Kidney epithelial cell (primary cell): Measurements from ENCODE around the gene PPP4R3A. TPM values are rescaled to one million over a fixed set of nuclear protein-coding genes. Genes with fewer than 3 reads are reported as not detected.

Source experiments
- DNase-seq: peaks from one replicate; pipeline ENCODE4 v3.0.0-alpha.2; 2010; ENCODE audit warnings: low read depth
- H3K27me3 ChIP-seq: 2 replicates; pipeline ENCODE4 v1.6.0; 2011; ENCODE audit warnings: low read length; ENCODE audit not compliant: control insufficient read depth, insufficient read depth
- H3K36me3 ChIP-seq: 2 replicates; pipeline ENCODE4 v1.5.1; 2011; ENCODE audit warnings: low read length; ENCODE audit not compliant: control insufficient read depth, insufficient read depth
- H3K4me3 ChIP-seq: 2 replicates; pipeline ENCODE4 v1.5.1; 2011; ENCODE audit warnings: low read depth, mild to moderate bottlenecking, control low read depth, low read length
- CTCF ChIP-seq: IDR thresholded peaks from 2 replicates; pipeline ENCODE4 v1.5.1; 2011; ENCODE audit warnings: mild to moderate bottlenecking, moderate library complexity, low read length, control low read depth, inconsistent platforms; ENCODE audit not compliant: insufficient read depth, poor library complexity, severe bottlenecking
- total RNA-seq: library from RNA; depleted of rRNA; stranded (reverse); fragments of >200 nt; gene quantifications from 2 replicates; pipeline ENCODE4 v1.2.3, GENCODE V29; 2015

PPP4R3A gene
- total RNA-seq, 1 donor from 2014 or later: 72.0 TPM

GRCh38 chr14:91464615-91465205, 45.4 kb downstream of the PPP4R3A start:
- H3K36me3 ChIP-seq: peaks cover 1% of the 10 kb centered on the region
- H3K27me3 ChIP-seq: no peaks in the 10 kb centered on the region
- TF ChIP-seq CTCF: no peak
- no peak for DNase-seq
- H3K4me3 ChIP-seq: no peak overlapping the region

- no peak for DNase-seq
- TF ChIP-seq CTCF: no peak
- Histone ChIP-seq H3K27me3 (no peaks in the 10 kb centered on the region), H3K4me3 (no peak overlapping the region), H3K36me3 (no peaks in the 10 kb centered on the region)
Measured at GRCh38 chr14:91458612-91459011, 51.5 kb downstream of the PPP4R3A start.

GRCh38 chr14:91456283-91456682, 53.8 kb downstream of the PPP4R3A start:
- Histone ChIP-seq H3K27me3 (no peaks in the 10 kb centered on the region), H3K36me3 (no peaks in the 10 kb centered on the region), H3K4me3 (no peak overlapping the region)
- no peak for TF ChIP-seq CTCF
- DNase-seq: no peak

- no peak for TF ChIP-seq CTCF
- no peaks in the 10 kb centered on the region for H3K36me3 ChIP-seq
- H3K27me3 ChIP-seq: no peaks in the 10 kb centered on the region
- no peak for DNase-seq
- H3K4me3 ChIP-seq: no peak overlapping the region
Measured at GRCh38 chr14:91454580-91454979, 55.5 kb downstream of the PPP4R3A start.

GRCh38 chr14:91454155-91454554, 56.0 kb downstream of the PPP4R3A start:
- TF ChIP-seq CTCF: no peak
- no peak for DNase-seq
- no peak overlapping the region for H3K4me3 ChIP-seq
- H3K36me3 ChIP-seq: no peaks in the 10 kb centered on the region
- H3K27me3 ChIP-seq: no peaks in the 10 kb centered on the region

GRCh38 chr14:91453744-91454143, 56.4 kb downstream of the PPP4R3A start:
- Histone ChIP-seq H3K36me3 (no peaks in the 10 kb centered on the region), H3K4me3 (no peak overlapping the region), H3K27me3 (no peaks in the 10 kb centered on the region)
- TF ChIP-seq CTCF: no peak
- no peak for DNase-seq
